ENCODE measurements around the gene ZFHX3. TPM values are rescaled to one million over a fixed set of nuclear protein-coding genes. Genes with fewer than 3 reads are reported as not detected.

ZFHX3 gene
- total RNA-seq, 3 donors from 2014 or later: 13.8 to 36.0 (median 15.5) TPM

DNA sequence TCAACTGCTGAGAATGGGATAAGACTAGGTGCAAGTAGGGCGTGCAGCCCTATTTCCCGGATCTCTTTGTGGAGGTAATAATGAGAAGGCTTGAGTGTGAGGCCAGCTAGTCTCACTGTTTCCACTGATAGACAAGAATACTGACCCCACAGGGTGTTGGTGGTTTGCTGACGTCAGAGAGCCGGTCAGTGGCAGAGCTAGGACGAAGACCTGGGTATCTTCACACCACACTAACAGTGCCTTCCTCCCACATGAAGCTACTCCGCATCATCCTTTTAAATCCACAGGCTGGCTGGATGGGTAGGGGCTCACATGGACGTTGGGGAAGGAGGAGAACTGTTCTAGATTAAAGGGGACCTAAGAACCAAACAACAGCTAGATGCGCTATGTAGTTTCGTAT is 68.0 kb downstream of the ZFHX3 start:
- no peaks in the 10 kb centered on the region for H3K36me3 ChIP-seq (ENCODE audit: low read depth)
- H3K9me3 ChIP-seq: no peaks in the 10 kb centered on the region
- TF ChIP-seq, protein P1, sequence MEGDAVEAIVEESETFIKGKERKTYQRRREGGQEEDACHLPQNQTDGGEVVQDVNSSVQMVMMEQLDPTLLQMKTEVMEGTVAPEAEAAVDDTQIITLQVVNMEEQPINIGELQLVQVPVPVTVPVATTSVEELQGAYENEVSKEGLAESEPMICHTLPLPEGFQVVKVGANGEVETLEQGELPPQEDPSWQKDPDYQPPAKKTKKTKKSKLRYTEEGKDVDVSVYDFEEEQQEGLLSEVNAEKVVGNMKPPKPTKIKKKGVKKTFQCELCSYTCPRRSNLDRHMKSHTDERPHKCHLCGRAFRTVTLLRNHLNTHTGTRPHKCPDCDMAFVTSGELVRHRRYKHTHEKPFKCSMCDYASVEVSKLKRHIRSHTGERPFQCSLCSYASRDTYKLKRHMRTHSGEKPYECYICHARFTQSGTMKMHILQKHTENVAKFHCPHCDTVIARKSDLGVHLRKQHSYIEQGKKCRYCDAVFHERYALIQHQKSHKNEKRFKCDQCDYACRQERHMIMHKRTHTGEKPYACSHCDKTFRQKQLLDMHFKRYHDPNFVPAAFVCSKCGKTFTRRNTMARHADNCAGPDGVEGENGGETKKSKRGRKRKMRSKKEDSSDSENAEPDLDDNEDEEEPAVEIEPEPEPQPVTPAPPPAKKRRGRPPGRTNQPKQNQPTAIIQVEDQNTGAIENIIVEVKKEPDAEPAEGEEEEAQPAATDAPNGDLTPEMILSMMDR (IDR thresholded peaks at IDR 0.05): no peak
- H3K4me3 ChIP-seq: no peak overlapping the region
- intact Hi-C loops (cut with DNase I, micrococcal nuclease): no loop called here
- DNase-seq (no peak), ATAC-seq (no peak)
- H3K4me1 ChIP-seq (ENCODE audit: low read depth): peaks cover 5% of the 10 kb centered on the region

DNA sequence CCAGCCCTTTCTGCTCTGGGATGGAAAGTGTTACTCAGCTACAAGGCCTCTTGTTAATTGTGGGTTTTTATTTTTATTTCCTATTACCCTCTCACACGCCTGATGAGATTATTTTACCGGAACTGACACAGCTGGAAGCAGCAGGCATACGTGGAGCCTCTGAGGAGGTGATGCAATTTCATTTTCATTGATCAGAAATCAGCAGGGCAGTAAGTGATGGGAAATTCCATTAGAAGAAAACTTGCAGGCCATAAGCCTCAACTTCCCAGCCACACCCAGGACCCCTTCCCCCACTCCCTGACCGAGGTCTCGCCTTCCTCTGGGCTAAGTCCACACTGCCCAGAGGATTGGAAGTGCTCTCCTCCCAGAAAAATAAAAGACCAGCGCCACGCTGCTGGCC is 69.7 kb downstream of the ZFHX3 start:
- Histone ChIP-seq H3K9me3 (no peaks in the 10 kb centered on the region), H3K36me3 (ENCODE audit: low read depth) (no peaks in the 10 kb centered on the region), H3K4me3 (no peak overlapping the region), H3K4me1 (ENCODE audit: low read depth) (peaks cover 5% of the 10 kb centered on the region)
- no peak for DNase-seq
- TF ChIP-seq, protein P1 (IDR thresholded peaks at IDR 0.05): no peak
- peak; percentile 23 for ATAC-seq
- intact Hi-C loops (cut with DNase I, micrococcal nuclease): no loop called here

DNA sequence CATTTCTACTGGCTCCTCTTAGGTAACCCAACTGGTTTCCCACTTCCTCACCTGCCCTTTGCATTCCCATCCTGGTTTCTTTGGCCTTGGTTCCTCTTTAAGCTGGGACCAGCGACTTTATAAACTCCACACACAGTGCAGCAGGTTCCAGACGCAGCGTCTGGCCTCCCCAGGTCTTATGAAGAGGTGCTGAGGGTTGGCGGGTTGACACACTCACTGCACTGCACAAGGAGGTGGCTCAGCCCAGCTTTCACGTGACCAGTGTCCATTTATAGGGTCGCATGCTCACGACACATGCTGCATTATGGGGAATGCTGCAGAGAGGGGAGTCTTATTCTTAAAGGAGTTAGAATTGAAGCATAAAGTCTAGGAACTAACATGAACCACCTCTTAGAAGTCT is 70.8 kb downstream of the ZFHX3 start:
- Histone ChIP-seq H3K4me3 (no peak overlapping the region), H3K4me1 (ENCODE audit: low read depth) (peaks cover 5% of the 10 kb centered on the region), H3K36me3 (ENCODE audit: low read depth) (no peaks in the 10 kb centered on the region), H3K9me3 (no peaks in the 10 kb centered on the region)
- intact Hi-C loops (cut with DNase I, micrococcal nuclease): no loop called here
- DNase-seq: no peak
- ATAC-seq: no peak
- TF ChIP-seq, protein P1 (IDR thresholded peaks at IDR 0.05): no peak

DNA sequence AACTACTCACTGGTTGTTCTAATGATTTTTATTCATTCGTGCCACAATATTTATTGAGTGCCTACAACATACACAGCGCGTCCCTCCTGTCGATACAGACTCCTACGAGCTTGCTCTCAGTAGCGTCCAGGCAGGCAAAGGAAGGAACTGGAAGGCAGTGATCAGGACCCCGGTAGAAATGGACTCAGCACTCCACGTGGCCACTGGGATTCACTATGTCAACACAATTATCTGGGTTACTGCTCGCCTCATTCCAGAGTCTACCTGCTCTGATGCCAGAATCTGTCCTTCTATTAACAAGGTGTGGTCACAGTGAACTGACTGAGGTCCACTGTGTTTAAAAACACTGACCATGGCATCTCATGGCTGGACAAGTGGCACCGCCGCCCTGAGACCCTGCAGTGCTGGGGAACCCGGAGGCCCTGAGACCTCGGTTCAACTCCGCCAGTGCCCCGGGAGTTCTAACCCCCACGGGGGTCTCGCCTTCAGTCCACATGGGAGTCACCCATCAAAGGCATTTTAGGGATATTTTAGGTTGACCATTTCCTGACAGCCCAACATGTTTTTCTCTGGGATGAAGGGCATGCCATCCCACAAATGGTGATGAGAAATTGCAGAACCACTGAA is 71.4 kb downstream of the ZFHX3 start:
- intact Hi-C loops (cut with DNase I, micrococcal nuclease): no loop called here
- no peak for DNase-seq
- H3K4me1 ChIP-seq (ENCODE audit: low read depth): peaks cover 5% of the 10 kb centered on the region
- ATAC-seq: no peak
- no peaks in the 10 kb centered on the region for H3K36me3 ChIP-seq (ENCODE audit: low read depth)
- no peaks in the 10 kb centered on the region for H3K9me3 ChIP-seq
- H3K4me3 ChIP-seq: no peak overlapping the region
- TF ChIP-seq, protein P1 (IDR thresholded peaks at IDR 0.05): no peak

DNA sequence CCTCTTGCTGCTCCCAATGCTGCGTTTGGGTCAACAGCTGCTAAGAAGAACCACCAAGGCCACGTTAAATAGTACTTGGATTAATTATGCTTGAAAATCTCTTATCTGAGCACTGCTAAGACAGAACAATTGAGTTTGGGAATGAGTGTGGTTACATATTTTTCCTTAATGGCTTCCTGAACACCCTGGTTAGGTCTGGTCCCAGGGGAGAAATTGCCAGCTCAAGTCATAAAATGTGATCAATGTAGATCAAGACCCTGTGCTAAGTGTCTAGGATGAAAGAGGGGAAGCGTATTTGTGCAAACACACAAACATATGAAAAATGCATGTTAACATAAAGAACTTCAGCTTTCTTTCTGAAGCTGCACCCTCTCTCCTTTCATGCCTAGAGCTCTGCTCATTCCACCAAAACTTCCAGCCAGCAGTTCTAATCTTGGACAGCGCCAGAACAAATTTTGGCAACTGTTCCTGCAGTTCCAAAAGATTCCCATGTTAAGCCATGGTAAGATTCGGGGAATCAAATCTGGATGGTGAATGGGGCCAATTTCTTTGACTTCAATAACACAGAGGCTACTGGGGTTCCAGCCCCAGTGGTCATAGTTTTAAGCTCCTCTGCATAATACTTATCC is 72.0 kb downstream of the ZFHX3 start:
- Histone ChIP-seq H3K36me3 (ENCODE audit: low read depth) (no peaks in the 10 kb centered on the region), H3K4me3 (no peak overlapping the region), H3K9me3 (no peaks in the 10 kb centered on the region), H3K4me1 (ENCODE audit: low read depth) (no peaks in the 10 kb centered on the region)
- intact Hi-C loops (cut with DNase I, micrococcal nuclease): no loop called here
- no peak for ATAC-seq
- TF ChIP-seq, protein P1 (IDR thresholded peaks at IDR 0.05): no peak
- DNase-seq: no peak

All from mucosa of descending colon (tissue), 3 donors.